Right lobe of liver (tissue), 4 donors: ENCODE results near the gene GABARAPL1.

Experiments used
- POLR2A ChIP-seq: fragments of 450-650 bp; IDR thresholded peaks from one replicate; pipeline ENCODE4 v1.6.1; 2017; ENCODE audit warnings: antibody characterized with exemption, mild to moderate bottlenecking
- TF ChIP-seq, protein P1 (sequence below), 4 donors: fragments of 200-600 bp in 3 of 4; fragments of 450-650 bp in 1 of 4; IDR thresholded peaks; one replicate each; pipeline versions ENCODE4 v1.5.1 to v1.8.0; 2016 to 2022; ENCODE audit warnings: antibody characterized with exemption in 4 of 4, mild to moderate bottlenecking in 2 of 4
- donor health status: DM: no; HTN: no; CAD: no.
- donor health status: DM: no; HTN: no; CAD: no.
- donor health status: DM: no; HTN: yes; CAD: no.

DNA sequence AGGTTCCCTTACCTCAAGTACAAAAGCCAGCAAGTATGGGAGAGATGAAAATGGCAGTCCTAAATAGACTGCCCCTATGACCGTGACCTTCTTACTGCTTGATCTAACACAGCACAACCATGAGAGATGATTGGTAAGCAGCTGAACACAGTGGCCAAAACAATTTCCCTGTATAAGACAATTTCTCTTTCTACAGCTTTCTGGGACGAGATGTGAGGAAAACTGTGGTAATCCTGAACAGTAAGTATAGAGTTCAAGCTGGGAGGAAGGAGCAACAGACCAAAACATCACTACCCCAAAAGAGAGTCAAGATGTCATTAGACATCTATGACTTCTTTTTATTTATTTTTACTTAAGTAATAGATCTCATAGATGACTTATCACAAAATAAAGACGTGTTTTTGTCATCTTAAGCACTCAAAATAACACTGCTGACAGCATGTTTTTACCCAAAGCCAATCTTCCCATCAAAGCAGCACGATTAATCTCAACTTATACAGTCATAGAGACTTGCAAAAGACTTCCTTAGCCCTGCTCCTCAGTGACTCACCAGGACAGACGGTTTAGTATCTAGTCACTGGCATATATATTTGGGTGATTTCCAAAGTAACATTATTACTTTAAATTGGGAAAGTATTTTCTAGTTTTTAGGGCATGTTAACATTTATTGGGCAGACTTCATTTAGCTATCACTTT lies 30.2 kb upstream of the GABARAPL1 start:
- no peak for TF ChIP-seq POLR2A
- TF ChIP-seq, protein P1, sequence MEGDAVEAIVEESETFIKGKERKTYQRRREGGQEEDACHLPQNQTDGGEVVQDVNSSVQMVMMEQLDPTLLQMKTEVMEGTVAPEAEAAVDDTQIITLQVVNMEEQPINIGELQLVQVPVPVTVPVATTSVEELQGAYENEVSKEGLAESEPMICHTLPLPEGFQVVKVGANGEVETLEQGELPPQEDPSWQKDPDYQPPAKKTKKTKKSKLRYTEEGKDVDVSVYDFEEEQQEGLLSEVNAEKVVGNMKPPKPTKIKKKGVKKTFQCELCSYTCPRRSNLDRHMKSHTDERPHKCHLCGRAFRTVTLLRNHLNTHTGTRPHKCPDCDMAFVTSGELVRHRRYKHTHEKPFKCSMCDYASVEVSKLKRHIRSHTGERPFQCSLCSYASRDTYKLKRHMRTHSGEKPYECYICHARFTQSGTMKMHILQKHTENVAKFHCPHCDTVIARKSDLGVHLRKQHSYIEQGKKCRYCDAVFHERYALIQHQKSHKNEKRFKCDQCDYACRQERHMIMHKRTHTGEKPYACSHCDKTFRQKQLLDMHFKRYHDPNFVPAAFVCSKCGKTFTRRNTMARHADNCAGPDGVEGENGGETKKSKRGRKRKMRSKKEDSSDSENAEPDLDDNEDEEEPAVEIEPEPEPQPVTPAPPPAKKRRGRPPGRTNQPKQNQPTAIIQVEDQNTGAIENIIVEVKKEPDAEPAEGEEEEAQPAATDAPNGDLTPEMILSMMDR (IDR thresholded peaks at IDR 0.05) = no peak
